ENCODE data around the gene IKZF2.

Gene IKZF2

DNA sequence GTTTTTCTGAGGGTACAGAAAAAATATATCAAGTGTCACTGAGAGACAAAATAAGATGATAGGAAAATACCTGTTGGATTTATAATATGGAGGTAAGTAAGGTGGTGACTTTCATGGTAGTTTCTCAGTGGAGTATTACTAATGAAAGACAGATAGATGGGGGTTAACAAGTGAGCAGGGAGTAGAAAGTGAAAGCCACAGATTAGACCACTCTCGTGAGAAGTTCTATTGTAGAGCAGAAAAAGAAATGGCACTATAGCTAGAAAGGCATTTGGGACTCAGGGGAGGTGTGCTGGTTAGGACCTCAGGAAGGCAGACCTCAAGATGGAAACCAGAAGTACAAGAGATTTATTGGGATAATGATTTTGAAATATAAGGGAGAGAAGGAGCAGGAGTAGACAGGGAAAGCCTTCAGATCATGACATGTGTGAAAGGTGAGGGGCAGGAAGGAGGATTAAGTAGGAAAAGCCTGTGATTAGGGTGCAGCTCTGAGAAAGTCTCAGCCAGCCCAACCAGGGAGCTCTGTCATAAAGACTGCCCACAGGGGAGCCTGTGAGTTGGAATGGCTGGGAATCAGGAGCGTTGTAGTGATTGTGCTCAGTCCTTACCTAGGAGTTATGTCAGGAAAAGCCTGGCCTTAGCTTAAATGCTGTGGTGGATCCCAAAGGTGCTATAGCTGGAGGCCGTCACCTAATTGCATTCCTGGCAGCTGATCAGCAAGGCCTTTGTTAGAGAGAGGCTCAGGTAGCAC lies 198.1 kb downstream of the IKZF2 start:
- DNase-seq = no peak

DNA sequence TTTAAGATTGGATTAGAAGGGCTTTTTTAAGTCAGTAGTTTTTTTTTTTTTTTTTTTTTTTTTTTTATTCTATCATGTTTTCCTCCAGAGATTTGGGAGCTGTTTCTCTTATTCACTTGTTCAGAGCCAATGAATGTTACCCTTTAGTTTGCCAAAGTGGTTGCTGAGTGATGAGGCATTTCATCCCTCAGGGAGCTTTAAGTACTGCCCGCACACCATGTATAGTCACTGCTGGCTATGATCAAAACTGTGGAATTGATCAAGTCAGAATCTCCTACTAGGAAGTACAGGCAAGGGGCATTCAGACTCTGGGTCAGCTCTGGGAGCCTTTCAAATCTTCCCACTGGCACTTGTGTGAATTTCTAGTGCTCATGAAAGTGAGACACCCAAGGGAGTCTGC lies 201.6 kb downstream of the IKZF2 start:
- no peak for DNase-seq
